Mucosa of stomach (tissue), 1 donor: Measurements from ENCODE around the gene FAXC.

Experiments
- H3K27me3 ChIP-seq: one replicate; pipeline ENCODE4 v1.7.0; 2013; ENCODE audit warnings: mild to moderate bottlenecking, low read length; ENCODE audit not compliant: control insufficient read depth, insufficient read depth
- H3K36me3 ChIP-seq: one replicate; pipeline ENCODE4 v1.7.0; 2013; ENCODE audit warnings: low read length; ENCODE audit not compliant: control insufficient read depth, insufficient read depth
- H3K4me1 ChIP-seq: one replicate; pipeline ENCODE4 v1.7.0; 2013; ENCODE audit warnings: mild to moderate bottlenecking, low read length; ENCODE audit not compliant: control insufficient read depth, insufficient read depth
- H3K4me3 ChIP-seq: one replicate; pipeline ENCODE4 v1.7.0; 2013; ENCODE audit warnings: low read length
- H3K9ac ChIP-seq: one replicate; pipeline ENCODE4 v1.7.0; 2013; ENCODE audit warnings: mild to moderate bottlenecking, low read length, moderate library complexity
- H3K9me3 ChIP-seq: one replicate; pipeline ENCODE4 v1.7.0; 2013; ENCODE audit warnings: mild to moderate bottlenecking, low read length, moderate library complexity; ENCODE audit not compliant: control insufficient read depth
- donor health status: Pancreatic carcinoma.

FAXC gene

GRCh38 chr6:99334526-99335127 is 14.8 kb downstream of the FAXC start:
- H3K9me3 ChIP-seq: no peaks in the 10 kb centered on the region
- no peak overlapping the region for H3K4me3 ChIP-seq
- H3K9ac ChIP-seq: no peak overlapping the region
- no peaks in the 10 kb centered on the region for H3K36me3 ChIP-seq
- no peaks in the 10 kb centered on the region for H3K27me3 ChIP-seq
- H3K4me1 ChIP-seq: peaks cover 3% of the 10 kb centered on the region

DNA sequence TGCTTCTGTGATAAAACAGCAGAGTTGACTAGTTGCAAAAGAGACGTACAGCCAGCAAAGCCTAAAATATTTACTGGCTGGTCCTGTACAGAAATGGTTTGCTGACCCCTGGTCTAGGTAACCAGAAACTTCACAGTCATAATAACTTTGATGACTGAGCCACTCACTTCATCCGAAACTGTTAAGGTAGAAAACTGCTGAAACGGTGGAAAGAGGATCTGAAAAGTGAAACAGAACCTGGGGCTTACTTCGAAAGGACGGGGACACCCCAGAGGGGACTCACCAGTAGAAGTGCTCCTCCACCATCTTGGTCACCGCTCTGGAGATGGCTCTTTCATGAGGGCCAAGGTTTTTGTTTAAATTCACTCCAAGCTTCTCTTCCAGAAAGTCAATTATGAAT is 16.4 kb downstream of the FAXC start:
- no peaks in the 10 kb centered on the region for H3K27me3 ChIP-seq
- H3K36me3 ChIP-seq: no peaks in the 10 kb centered on the region
- no peak overlapping the region for H3K9ac ChIP-seq
- no peak overlapping the region for H3K4me3 ChIP-seq
- H3K9me3 ChIP-seq: no peaks in the 10 kb centered on the region
- H3K4me1 ChIP-seq: peaks cover 3% of the 10 kb centered on the region

DNA sequence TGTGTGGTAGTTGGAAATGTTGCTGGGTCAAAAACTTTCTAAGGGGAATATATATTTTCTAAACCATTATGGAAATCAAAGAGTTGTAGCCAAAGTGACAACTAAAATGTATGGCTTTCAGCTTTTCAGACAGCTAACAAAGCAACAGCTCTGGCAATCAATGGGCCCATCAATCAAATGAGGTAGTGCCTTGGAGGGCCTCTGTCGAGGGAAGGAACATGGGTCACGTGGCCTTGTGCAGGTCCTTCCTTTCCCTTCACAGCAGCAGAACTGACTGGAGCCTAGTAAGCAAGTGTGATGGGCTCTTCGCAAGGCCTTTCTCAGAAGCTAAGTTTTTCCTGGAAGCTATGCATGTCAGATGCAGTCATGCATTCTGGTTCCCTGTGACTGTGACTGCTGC is 17.9 kb downstream of the FAXC start:
- Histone ChIP-seq H3K9me3 (no peaks in the 10 kb centered on the region), H3K9ac (no peak overlapping the region), H3K4me1 (peaks cover 3% of the 10 kb centered on the region), H3K4me3 (no peak overlapping the region), H3K27me3 (no peaks in the 10 kb centered on the region), H3K36me3 (no peaks in the 10 kb centered on the region)

- no peaks in the 10 kb centered on the region for H3K9me3 ChIP-seq
- H3K4me3 ChIP-seq: no peak overlapping the region
- peaks cover 3% of the 10 kb centered on the region for H3K4me1 ChIP-seq
- H3K9ac ChIP-seq: no peak overlapping the region
- H3K27me3 ChIP-seq: no peaks in the 10 kb centered on the region
- H3K36me3 ChIP-seq: no peaks in the 10 kb centered on the region
These were observed 19.3 kb downstream of the FAXC start for GRCh38 chr6:99330159-99330558.

DNA sequence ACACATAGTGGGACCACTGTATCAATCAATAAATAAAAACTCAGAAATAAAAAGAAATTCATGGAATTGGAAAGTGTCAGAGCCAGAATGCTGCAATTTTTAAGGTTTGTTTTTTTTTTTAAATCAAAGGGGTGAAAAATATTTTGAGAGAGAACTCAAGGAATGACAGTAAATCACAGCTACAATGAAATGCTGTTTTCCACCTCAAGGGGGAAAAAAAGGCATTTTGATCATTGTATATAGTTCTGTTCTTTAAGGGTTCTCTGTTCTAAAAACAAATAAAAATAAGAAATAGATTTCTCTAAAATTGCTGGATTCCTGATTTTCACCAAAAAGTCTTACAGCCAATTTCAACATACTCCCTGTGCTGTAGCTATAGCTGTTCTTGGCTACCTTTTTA is 24.5 kb downstream of the FAXC start:
- no peak overlapping the region for H3K9ac ChIP-seq
- H3K36me3 ChIP-seq: no peaks in the 10 kb centered on the region
- H3K27me3 ChIP-seq: no peaks in the 10 kb centered on the region
- H3K9me3 ChIP-seq: no peaks in the 10 kb centered on the region
- no peak overlapping the region for H3K4me3 ChIP-seq
- H3K4me1 ChIP-seq: no peaks in the 10 kb centered on the region

DNA sequence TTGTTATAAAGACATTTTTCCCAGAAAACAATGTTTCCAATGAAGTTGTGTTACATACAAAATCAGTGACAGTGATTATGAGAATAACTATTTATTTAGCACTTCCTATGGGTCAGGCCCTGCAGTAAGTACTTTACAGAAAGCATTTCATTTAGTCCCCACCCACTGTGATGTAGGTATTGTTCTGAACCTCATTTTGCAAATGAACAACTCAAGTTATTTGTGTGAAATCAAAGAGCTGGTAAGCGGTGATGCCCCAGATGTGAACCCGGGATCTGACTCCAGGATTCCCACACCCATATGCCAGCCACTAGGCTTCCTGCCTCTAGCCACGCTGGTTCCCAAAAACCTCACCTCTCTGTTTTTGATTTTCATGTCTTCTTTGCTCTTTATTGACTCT is 30.9 kb downstream of the FAXC start:
- Histone ChIP-seq H3K4me1 (no peaks in the 10 kb centered on the region), H3K9me3 (no peaks in the 10 kb centered on the region), H3K36me3 (no peaks in the 10 kb centered on the region), H3K4me3 (no peak overlapping the region), H3K27me3 (no peaks in the 10 kb centered on the region), H3K9ac (no peak overlapping the region)

DNA sequence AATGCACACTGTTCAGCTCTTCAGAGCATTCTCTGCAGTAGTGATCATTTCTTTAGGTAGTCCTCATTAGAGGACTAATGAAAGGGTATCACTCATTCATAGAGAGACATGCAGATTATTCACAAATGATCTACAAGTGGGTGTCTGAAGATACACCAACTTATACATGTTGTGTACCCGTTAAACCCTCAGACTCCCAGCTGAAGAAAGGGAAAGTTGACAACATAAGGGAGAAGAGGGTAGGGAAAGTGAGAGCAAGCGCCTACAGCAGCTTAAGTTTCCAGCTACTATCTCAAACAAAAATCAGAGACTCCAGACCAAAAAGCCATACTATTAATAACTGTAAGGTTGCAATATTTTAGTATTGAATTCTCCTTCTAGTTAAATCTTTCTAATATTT is 37.1 kb downstream of the FAXC start:
- Histone ChIP-seq H3K4me3 (no peak overlapping the region), H3K36me3 (no peaks in the 10 kb centered on the region), H3K9ac (no peak overlapping the region), H3K4me1 (no peaks in the 10 kb centered on the region), H3K27me3 (no peaks in the 10 kb centered on the region), H3K9me3 (no peaks in the 10 kb centered on the region)

DNA sequence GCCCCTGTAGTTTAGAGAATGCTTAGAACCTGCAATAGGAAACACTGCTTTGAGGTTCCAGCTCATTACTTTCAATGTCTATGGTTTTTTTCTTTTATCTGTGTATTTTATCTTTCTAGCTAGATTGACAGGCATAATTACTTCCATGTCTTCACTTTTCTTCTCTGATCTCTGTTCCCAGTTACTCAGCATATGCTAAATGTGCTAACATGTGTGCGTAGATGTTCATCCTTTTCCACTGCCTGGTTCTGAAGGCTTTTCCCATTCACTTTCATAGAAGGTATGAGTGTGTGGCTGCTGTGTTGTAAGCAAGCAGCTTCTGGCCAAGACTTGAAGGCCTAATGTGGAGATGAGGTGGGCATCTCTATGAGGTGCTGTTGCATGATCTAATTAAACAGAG is 38.9 kb downstream of the FAXC start:
- no peaks in the 10 kb centered on the region for H3K4me1 ChIP-seq

GRCh38 chr6:99309557-99309956 is 39.9 kb downstream of the FAXC start:
- H3K4me3 ChIP-seq: no peak overlapping the region
- H3K36me3 ChIP-seq: no peaks in the 10 kb centered on the region
- H3K9me3 ChIP-seq: no peaks in the 10 kb centered on the region
- H3K4me1 ChIP-seq: no peaks in the 10 kb centered on the region
- no peak overlapping the region for H3K9ac ChIP-seq
- H3K27me3 ChIP-seq: no peaks in the 10 kb centered on the region

More for the DNA sequence above, 38.9 kb downstream of the FAXC start:
- no peak overlapping the region for H3K9ac ChIP-seq
- H3K4me3 ChIP-seq: no peak overlapping the region
- no peaks in the 10 kb centered on the region for H3K27me3 ChIP-seq
- H3K9me3 ChIP-seq: no peaks in the 10 kb centered on the region
- no peaks in the 10 kb centered on the region for H3K36me3 ChIP-seq

- Histone ChIP-seq H3K9ac (no peak overlapping the region), H3K4me1 (no peaks in the 10 kb centered on the region), H3K4me3 (no peak overlapping the region), H3K27me3 (no peaks in the 10 kb centered on the region), H3K9me3 (no peaks in the 10 kb centered on the region), H3K36me3 (no peaks in the 10 kb centered on the region)
These were observed 40.7 kb downstream of the FAXC start for GRCh38 chr6:99308788-99309187.

GRCh38 chr6:99307295-99307907 is 42.1 kb downstream of the FAXC start:
- no peak overlapping the region for H3K9ac ChIP-seq
- H3K27me3 ChIP-seq: no peaks in the 10 kb centered on the region
- no peaks in the 10 kb centered on the region for H3K36me3 ChIP-seq
- no peaks in the 10 kb centered on the region for H3K9me3 ChIP-seq
- H3K4me1 ChIP-seq: no peaks in the 10 kb centered on the region
- no peak overlapping the region for H3K4me3 ChIP-seq

- Histone ChIP-seq H3K9ac (no peak overlapping the region), H3K36me3 (no peaks in the 10 kb centered on the region), H3K27me3 (no peaks in the 10 kb centered on the region), H3K4me1 (no peaks in the 10 kb centered on the region), H3K9me3 (no peaks in the 10 kb centered on the region), H3K4me3 (no peak overlapping the region)
These were observed 43.1 kb downstream of the FAXC start for GRCh38 chr6:99306341-99306740.
